ENCODE results near the gene BCL2L11. TPM values are rescaled to one million over a fixed set of nuclear protein-coding genes. Genes with fewer than 3 reads are reported as not detected.

Gene BCL2L11
- total and polyA plus RNA-seq, 10 of the 15 experiments (the other 5 are each of a cell fraction or from before 2014, with no cell fraction given) = 0.29 to 10.1 (median 1.1) TPM

DNA sequence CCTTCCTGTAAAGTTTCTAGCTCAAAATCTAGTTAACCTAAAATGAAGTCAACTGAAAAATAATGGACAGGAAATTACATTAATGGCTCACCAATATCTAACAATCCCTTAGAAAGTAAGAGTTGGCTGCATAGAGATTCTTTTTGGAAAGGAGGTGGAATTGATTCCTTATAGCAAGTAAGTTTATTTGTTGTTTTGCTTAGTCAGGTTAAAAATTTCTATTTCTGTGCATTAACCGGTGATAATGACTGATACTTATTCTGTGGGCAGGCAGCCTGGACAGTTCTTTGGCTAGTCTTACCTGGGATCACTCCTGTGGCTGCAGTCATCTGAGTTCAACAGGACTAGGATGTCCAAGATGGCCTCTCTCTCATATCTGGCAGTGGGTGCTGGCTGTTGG is 6.9 kb upstream of the BCL2L11 start:
- Histone ChIP-seq H3K27me3 (replicated peaks in 1 of 2; ENCODE audit: control insufficient read depth in 2 of 2, insufficient read depth in 2 of 2, low read length in 1 of 2) (peaks cover 5 to 38% of the 10 kb centered on the region in 2 experiments), H4K20me1 (ENCODE audit: control insufficient read depth, insufficient read depth) (no peaks in the 10 kb centered on the region), H3K9ac (ENCODE audit: control insufficient read depth, insufficient read depth, low read length) (no peak overlapping the region), H3K4me2 (ENCODE audit: control insufficient read depth, insufficient read depth) (no peak overlapping the region), H3K36me3 (ENCODE audit: control insufficient read depth in 2 of 2, insufficient read depth in 2 of 2, low read length in 1 of 2) (no peaks in the 10 kb centered on the region), H3K4me1 (ENCODE audit: control insufficient read depth, insufficient read depth, low read length) (peaks cover 25% of the 10 kb centered on the region), H3K79me2 (ENCODE audit: control insufficient read depth, insufficient read depth, low read length) (no peaks in the 10 kb centered on the region), H3K4me3 (no peak overlapping the region), H3K9me3 (replicated peaks; ENCODE audit: control insufficient read depth, insufficient read depth, low read length) (no peaks in the 10 kb centered on the region; the same call in 2 of the 3 replicates), H3K27ac (ENCODE audit: control insufficient read depth, insufficient read depth) (no peak overlapping the region), H2AFZ (ENCODE audit: control insufficient read depth, low read depth, low read length) (no peak overlapping the region)
- ChIA-PET RAD21 (ENCODE audit: unreplicated experiment) (interaction anchor here (0.8 to 1.8 kb wide), 2 partner anchors 52 to 83 kb away, joined by 3 to 4 read pairs; no protein-coding TSS in a partner anchor), CTCF (interaction anchor here (0.9 to 1.0 kb wide), 2 partner anchors 301 to 305 kb away, joined by 3 to 7 read pairs; no protein-coding TSS in a partner anchor), SMC1A (ENCODE audit: uncharacterized antibody, unreplicated experiment) (interaction anchor here (1.0 to 1.9 kb wide), 6 partner anchors 16 to 302 kb away, joined by 3 to 6 read pairs (median 3); no protein-coding TSS in a partner anchor), POLR2A (no interaction called here)
- BruUV-seq (replicated peaks) = no TSS peak
- DNase-seq (ENCODE audit: low read depth, low spot score) = no peak
- ATAC-seq = no peak
- intact Hi-C loops (cut with micrococcal nuclease; ENCODE audit: unreplicated experiment) = loop anchor here (10.0 kb wide), 1 partner anchor 259 kb away; no protein-coding TSS in a partner anchor
- in situ Hi-C loops (cut with MboI) = loop anchor here (10.0 kb wide), 1 partner anchor 591 kb away; no protein-coding TSS in a partner anchor
- WGBS (ENCODE audit: insufficient coverage, insufficient replicate concordance, low lambda C conversion rate, missing lambda C conversion rate) = 74% methylated on average over 1 of the region's 1 CpG
- no peak for FAIRE-seq
- TF ChIP-seq SRF (IDR thresholded peaks at IDR 0.05; ENCODE audit: low read depth in 2 of 2, low read length in 2 of 2) (no peak), ZZZ3 (IDR thresholded peaks at IDR 0.05; ENCODE audit: control insufficient read depth, insufficient read length, low read depth) (no peak), RCOR1 (conservative IDR thresholded peaks at IDR 0.05; ENCODE audit: low read depth, low read length) (no peak), TCF12 (IDR thresholded peaks at IDR 0.05; ENCODE audit: low read depth, low read length) (no peak), WRNIP1 (IDR thresholded peaks at IDR 0.05; ENCODE audit: borderline replicate concordance, low read depth, low read length) (no peak), RAD21 (IDR thresholded peaks at IDR 0.05; ENCODE audit: insufficient read depth, low read depth, low read length) (no peak), ESRRA (IDR thresholded peaks at IDR 0.05; ENCODE audit: low read length) (no peak), TAF1 (IDR thresholded peaks at IDR 0.05; ENCODE audit: borderline replicate concordance, low read depth, low read length) (no peak)
- TF ChIP-seq, protein P1, sequence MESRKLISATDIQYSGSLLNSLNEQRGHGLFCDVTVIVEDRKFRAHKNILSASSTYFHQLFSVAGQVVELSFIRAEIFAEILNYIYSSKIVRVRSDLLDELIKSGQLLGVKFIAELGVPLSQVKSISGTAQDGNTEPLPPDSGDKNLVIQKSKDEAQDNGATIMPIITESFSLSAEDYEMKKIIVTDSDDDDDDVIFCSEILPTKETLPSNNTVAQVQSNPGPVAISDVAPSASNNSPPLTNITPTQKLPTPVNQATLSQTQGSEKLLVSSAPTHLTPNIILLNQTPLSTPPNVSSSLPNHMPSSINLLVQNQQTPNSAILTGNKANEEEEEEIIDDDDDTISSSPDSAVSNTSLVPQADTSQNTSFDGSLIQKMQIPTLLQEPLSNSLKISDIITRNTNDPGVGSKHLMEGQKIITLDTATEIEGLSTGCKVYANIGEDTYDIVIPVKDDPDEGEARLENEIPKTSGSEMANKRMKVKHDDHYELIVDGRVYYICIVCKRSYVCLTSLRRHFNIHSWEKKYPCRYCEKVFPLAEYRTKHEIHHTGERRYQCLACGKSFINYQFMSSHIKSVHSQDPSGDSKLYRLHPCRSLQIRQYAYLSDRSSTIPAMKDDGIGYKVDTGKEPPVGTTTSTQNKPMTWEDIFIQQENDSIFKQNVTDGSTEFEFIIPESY (IDR thresholded peaks at IDR 0.05) = no peak
- TF ChIP-seq, protein P2, sequence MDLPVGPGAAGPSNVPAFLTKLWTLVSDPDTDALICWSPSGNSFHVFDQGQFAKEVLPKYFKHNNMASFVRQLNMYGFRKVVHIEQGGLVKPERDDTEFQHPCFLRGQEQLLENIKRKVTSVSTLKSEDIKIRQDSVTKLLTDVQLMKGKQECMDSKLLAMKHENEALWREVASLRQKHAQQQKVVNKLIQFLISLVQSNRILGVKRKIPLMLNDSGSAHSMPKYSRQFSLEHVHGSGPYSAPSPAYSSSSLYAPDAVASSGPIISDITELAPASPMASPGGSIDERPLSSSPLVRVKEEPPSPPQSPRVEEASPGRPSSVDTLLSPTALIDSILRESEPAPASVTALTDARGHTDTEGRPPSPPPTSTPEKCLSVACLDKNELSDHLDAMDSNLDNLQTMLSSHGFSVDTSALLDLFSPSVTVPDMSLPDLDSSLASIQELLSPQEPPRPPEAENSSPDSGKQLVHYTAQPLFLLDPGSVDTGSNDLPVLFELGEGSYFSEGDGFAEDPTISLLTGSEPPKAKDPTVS (IDR thresholded peaks at IDR 0.05; ENCODE audit: low read depth, low read length) = no peak
- TF ChIP-seq, protein P3, sequence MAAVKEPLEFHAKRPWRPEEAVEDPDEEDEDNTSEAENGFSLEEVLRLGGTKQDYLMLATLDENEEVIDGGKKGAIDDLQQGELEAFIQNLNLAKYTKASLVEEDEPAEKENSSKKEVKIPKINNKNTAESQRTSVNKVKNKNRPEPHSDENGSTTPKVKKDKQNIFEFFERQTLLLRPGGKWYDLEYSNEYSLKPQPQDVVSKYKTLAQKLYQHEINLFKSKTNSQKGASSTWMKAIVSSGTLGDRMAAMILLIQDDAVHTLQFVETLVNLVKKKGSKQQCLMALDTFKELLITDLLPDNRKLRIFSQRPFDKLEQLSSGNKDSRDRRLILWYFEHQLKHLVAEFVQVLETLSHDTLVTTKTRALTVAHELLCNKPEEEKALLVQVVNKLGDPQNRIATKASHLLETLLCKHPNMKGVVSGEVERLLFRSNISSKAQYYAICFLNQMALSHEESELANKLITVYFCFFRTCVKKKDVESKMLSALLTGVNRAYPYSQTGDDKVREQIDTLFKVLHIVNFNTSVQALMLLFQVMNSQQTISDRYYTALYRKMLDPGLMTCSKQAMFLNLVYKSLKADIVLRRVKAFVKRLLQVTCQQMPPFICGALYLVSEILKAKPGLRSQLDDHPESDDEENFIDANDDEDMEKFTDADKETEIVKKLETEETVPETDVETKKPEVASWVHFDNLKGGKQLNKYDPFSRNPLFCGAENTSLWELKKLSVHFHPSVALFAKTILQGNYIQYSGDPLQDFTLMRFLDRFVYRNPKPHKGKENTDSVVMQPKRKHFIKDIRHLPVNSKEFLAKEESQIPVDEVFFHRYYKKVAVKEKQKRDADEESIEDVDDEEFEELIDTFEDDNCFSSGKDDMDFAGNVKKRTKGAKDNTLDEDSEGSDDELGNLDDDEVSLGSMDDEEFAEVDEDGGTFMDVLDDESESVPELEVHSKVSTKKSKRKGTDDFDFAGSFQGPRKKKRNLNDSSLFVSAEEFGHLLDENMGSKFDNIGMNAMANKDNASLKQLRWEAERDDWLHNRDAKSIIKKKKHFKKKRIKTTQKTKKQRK (IDR thresholded peaks at IDR 0.05; ENCODE audit: low read depth, low read length) = no peak
- TF ChIP-seq, protein P4, sequence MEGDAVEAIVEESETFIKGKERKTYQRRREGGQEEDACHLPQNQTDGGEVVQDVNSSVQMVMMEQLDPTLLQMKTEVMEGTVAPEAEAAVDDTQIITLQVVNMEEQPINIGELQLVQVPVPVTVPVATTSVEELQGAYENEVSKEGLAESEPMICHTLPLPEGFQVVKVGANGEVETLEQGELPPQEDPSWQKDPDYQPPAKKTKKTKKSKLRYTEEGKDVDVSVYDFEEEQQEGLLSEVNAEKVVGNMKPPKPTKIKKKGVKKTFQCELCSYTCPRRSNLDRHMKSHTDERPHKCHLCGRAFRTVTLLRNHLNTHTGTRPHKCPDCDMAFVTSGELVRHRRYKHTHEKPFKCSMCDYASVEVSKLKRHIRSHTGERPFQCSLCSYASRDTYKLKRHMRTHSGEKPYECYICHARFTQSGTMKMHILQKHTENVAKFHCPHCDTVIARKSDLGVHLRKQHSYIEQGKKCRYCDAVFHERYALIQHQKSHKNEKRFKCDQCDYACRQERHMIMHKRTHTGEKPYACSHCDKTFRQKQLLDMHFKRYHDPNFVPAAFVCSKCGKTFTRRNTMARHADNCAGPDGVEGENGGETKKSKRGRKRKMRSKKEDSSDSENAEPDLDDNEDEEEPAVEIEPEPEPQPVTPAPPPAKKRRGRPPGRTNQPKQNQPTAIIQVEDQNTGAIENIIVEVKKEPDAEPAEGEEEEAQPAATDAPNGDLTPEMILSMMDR (IDR thresholded peaks at IDR 0.05 in 2 of 3, conservative IDR thresholded peaks at IDR 0.05 in 1 of 3; ENCODE audit: control insufficient read depth in 2 of 3, extremely low read depth in 1 of 3, insufficient read depth in 1 of 3, low read depth in 3 of 3, low read length in 3 of 3) = no peak

All from GM12878 (cell line).